ENCODE data around the gene LGR5. TPM values are rescaled to one million over a fixed set of nuclear protein-coding genes. Genes with fewer than 3 reads are reported as not detected.

Gene LGR5
- total RNA-seq, 4 donors from 2014 or later = 0.21 TPM; not detected in 3

DNA sequence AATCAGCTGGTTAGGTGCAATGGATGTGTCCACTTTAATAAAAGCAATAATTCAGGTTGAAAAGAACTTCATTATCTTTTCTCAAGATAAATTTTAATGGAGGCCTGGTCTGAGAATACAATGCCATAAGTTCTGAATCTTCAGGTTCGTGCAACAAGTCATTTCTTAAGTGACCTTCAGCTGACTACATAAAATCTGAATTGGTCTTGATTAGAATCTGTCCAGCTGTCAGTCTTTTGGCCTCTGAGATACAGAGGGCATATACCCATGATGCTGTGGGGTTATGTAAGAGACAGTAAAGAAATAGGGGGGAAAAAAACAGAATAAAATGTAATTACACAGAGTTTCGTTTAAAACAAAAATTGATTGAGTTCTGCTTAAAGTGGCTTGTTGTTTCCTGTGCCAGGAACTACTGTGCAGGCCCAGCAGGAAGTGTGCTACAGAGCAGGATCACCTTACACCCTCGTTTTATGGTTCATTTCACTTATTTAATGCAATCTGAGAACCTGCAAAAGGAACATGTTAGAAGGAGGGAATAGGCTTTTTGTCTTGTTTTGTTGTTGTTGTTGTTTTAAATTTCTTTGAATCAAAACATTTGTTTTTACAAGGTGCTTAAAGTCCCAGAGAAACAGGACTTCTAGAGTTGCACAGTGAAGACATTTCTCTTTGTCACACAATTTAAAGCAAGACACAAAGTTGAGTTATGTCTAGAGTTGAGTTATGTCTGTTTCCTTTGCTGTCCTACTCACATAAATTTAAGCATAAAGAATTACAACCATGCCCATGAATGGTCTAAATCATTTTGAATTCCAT is 64.2 kb downstream of the LGR5 start:
- TF ChIP-seq, protein P1, sequence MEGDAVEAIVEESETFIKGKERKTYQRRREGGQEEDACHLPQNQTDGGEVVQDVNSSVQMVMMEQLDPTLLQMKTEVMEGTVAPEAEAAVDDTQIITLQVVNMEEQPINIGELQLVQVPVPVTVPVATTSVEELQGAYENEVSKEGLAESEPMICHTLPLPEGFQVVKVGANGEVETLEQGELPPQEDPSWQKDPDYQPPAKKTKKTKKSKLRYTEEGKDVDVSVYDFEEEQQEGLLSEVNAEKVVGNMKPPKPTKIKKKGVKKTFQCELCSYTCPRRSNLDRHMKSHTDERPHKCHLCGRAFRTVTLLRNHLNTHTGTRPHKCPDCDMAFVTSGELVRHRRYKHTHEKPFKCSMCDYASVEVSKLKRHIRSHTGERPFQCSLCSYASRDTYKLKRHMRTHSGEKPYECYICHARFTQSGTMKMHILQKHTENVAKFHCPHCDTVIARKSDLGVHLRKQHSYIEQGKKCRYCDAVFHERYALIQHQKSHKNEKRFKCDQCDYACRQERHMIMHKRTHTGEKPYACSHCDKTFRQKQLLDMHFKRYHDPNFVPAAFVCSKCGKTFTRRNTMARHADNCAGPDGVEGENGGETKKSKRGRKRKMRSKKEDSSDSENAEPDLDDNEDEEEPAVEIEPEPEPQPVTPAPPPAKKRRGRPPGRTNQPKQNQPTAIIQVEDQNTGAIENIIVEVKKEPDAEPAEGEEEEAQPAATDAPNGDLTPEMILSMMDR (IDR thresholded peaks at IDR 0.05) = no peak
- TF ChIP-seq POLR2A (IDR thresholded peaks at IDR 0.05) = no peak
- H3K9me3 ChIP-seq = no peaks in the 10 kb centered on the region
- H3K27me3 ChIP-seq = no peaks in the 10 kb centered on the region
- 25 to 36% methylated on average over 3 of the region's 3 CpGs for WGBS, 2 donors
- H3K36me3 ChIP-seq = no peaks in the 10 kb centered on the region
- no peaks in the 10 kb centered on the region for H3K4me1 ChIP-seq
- H3K27ac ChIP-seq = no peak overlapping the region
- DNase-seq = no peak
- intact Hi-C loops (cut with DNase I) = no loop called here
- no peak overlapping the region for H3K4me3 ChIP-seq

DNA sequence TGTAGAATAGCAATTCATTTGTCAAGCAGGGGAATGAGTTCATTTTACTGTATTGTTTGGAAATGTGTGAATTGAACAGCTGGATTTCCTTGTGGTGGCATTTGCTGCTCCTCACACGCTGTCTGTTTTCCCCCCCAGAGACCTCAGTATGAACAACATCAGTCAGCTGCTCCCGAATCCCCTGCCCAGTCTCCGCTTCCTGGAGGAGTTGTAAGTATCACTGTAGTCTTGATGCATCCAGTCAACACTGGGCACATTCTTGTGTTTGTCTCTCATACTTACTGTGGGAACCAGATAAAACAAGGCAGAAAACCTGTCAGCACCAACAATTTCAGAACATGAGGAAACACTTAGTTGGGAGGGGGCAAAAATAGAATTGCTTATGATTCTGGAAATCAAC is 64.9 kb downstream of the LGR5 start:
- Histone ChIP-seq H3K27me3 (no peaks in the 10 kb centered on the region), H3K36me3 (no peaks in the 10 kb centered on the region), H3K4me3 (no peak overlapping the region), H3K4me1 (no peaks in the 10 kb centered on the region), H3K27ac (no peak overlapping the region), H3K9me3 (no peaks in the 10 kb centered on the region)
- 46 to 55% methylated on average over 3 of the region's 3 CpGs for WGBS, 2 donors
- no peak for DNase-seq
- intact Hi-C loops (cut with DNase I) = no loop called here
- no peak for TF ChIP-seq POLR2A (IDR thresholded peaks at IDR 0.05)
- TF ChIP-seq, protein P1 (IDR thresholded peaks at IDR 0.05) = no peak

DNA sequence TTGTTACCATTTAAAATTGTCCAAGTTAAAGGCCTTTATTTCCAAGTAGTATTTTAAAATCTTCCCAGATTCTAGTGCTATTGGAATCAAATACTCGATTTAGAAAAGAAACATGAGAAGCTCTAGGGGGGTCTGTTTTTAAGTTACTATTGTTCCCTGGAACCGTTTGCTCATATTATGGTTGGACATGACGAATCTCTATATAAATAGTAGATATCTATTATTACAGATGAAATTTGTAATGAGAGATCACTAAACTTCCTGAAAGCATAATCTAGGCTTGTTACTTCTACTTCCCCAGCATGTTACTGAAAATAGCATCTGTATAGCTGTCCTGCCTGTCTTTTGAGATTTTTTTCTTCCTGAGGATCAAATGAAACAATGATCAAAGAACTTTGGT is 70.1 kb downstream of the LGR5 start:
- 65 to 70% methylated on average over 3 of the region's 3 CpGs for WGBS, 2 donors

DNA sequence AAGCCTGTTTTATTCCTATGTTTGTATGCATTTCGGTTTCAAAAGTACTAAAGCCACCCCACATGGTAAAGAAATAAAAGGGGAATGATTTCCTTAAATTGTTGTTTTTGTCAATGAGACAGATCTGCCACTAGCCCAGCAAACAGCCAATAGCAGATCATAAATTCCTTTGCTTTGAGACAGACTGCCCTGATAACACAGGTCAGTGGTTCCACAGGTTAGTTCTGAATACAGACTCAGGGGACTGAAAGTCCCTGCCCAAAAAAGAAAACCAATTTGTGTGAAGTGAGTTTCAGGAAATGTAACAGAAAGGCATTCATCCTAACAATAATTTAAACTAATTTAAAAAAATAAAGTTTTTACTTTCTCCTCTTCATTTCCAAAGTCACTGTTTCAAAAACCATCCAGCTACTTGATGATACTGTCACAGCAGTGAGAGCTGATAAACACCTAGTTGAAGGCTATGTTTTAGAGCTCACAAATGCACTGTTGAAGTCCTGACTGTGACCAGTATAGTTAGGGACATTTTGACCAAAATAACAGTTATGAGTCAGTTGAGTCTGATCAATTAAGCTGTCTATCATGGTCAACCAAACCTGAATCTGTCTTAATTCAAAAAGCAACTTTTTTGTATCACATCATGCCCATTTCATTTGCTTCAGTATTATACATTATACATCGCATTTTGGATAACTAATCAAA is 77.7 kb downstream of the LGR5 start:
- Histone ChIP-seq H3K36me3 (no peaks in the 10 kb centered on the region), H3K27ac (no peak overlapping the region), H3K4me3 (no peak overlapping the region), H3K9me3 (no peaks in the 10 kb centered on the region), H3K4me1 (no peaks in the 10 kb centered on the region), H3K27me3 (no peaks in the 10 kb centered on the region)
- 77 to 85% methylated on average over 2 of the region's 2 CpGs for WGBS, 2 donors
- TF ChIP-seq, protein P1 (IDR thresholded peaks at IDR 0.05) = no peak
- no peak for TF ChIP-seq POLR2A (IDR thresholded peaks at IDR 0.05)
- intact Hi-C loops (cut with DNase I) = no loop called here
- DNase-seq = no peak

More for the DNA sequence above, 70.1 kb downstream of the LGR5 start:
- intact Hi-C loops (cut with DNase I) = no loop called here
- Histone ChIP-seq H3K4me3 (no peak overlapping the region), H3K4me1 (no peaks in the 10 kb centered on the region), H3K36me3 (no peaks in the 10 kb centered on the region), H3K27ac (no peak overlapping the region), H3K27me3 (no peaks in the 10 kb centered on the region), H3K9me3 (no peaks in the 10 kb centered on the region)
- TF ChIP-seq, protein P1 (IDR thresholded peaks at IDR 0.05) = no peak
- no peak for TF ChIP-seq POLR2A (IDR thresholded peaks at IDR 0.05)
- DNase-seq = no peak

DNA sequence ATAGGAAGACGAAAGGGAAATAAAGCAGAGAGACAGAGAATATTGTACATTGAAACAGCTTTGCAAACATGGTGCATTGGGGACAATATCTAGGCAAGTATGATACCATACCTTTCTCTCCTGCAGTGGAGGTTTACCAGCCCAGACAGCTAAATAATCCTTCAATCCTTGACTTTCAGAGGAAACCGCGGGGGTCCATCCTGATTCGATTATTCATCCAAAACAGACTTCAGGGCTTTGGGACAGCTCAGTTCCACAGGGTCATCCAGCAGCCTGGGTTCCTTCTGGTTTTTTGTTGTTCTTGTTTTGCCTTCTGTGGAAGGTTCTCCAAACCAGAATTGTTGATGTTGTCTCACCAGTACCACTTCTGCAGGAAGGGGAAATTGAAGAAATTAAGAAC is 81.5 kb downstream of the LGR5 start:
- Histone ChIP-seq H3K9me3 (no peaks in the 10 kb centered on the region), H3K27ac (no peak overlapping the region), H3K4me1 (no peaks in the 10 kb centered on the region), H3K27me3 (no peaks in the 10 kb centered on the region), H3K36me3 (no peaks in the 10 kb centered on the region), H3K4me3 (no peak overlapping the region)
- intact Hi-C loops (cut with DNase I) = no loop called here
- no peak for DNase-seq
- 69 to 74% methylated on average over 4 of the region's 4 CpGs for WGBS, 2 donors
- TF ChIP-seq, protein P1 (IDR thresholded peaks at IDR 0.05) = no peak
- no peak for TF ChIP-seq POLR2A (IDR thresholded peaks at IDR 0.05)

All from esophagus squamous epithelium (tissue), 5 donors.